ENCODE measurements around the gene SRM. TPM values are rescaled to one million over a fixed set of nuclear protein-coding genes. Genes with fewer than 3 reads are reported as not detected.

SRM gene
- total and polyA plus RNA-seq, 4 donors: 8.6 to 59.1 (median 24.3) TPM

DNA sequence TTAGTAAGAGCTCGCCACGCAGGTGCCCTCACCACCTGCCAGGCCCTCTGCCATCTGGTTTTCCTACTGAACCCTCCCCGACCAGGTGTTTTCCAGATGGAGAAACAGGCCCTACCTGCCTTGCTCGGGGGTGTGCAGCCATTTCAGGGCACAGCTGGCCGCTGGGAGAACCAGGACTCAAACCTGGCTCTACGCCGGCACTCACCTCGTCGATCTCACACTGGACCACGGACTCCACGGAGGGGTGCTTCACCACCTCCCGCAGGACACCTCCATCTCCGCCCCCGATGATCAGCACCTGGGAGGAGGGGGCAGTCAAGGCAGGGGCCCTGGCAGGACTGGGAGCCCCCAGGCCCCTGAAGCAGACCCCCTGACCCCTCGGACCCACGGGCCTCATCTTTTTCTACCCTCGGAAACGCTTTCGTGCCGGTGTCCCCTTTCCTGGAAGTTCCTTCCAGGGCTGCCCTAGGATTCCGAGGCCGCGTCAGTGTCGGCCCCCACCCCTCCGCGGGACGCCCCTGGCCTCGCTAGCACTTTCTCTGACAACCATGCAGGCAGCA is 1.1 kb downstream of the SRM start:
- Histone ChIP-seq H3K9me3 (ENCODE audit: control insufficient read depth in 4 of 4, low read length in 3 of 4) (no peaks in the 10 kb centered on the region), H3K9ac (ENCODE audit: low read depth in 1 of 2, low read length in 2 of 2) (peak overlapping the region; percentile 30 to 56), H3K36me3 (ENCODE audit: control insufficient read depth in 4 of 4, insufficient read depth in 3 of 4, low read depth in 1 of 4, low read length in 3 of 4) (peaks cover 0 to 19% (median 6%) of the 10 kb centered on the region in 4 donors), H3K27ac (ENCODE audit: low read depth in 1 of 2, low read length in 2 of 2) (no peak overlapping the region), H3K4me3 (ENCODE audit: low read depth in 1 of 3, low read length in 3 of 3) (peak overlapping the region; percentile 62 to 96 (median 89)), H3K4me1 (ENCODE audit: control insufficient read depth in 4 of 4, insufficient read depth in 4 of 4, low read length in 3 of 4) (peaks cover 5 to 19% (median 12%) of the 10 kb centered on the region in 4 donors), H3K27me3 (ENCODE audit: control insufficient read depth in 4 of 4, insufficient read depth in 4 of 4, low read length in 3 of 4) (no peaks in the 10 kb centered on the region)
- WGBS: 63% methylated on average over 28 of the region's 28 CpGs
- TF ChIP-seq HNF4G (IDR thresholded peaks at IDR 0.05) (no peak), EGR1 (IDR thresholded peaks at IDR 0.05; ENCODE audit: low read depth in 2 of 2) (no peak), SP1 (IDR thresholded peaks at IDR 0.05) (no peak), GABPA (IDR thresholded peaks at IDR 0.05 in 1 of 2, conservative IDR thresholded peaks at IDR 0.05 in 1 of 2) (no peak), YY1 (IDR thresholded peaks at IDR 0.05) (no peak), RAD21 (IDR thresholded peaks at IDR 0.05) (no peak), HNF4A (conservative IDR thresholded peaks at IDR 0.05) (no peak), FOXA1 (IDR thresholded peaks at IDR 0.05) (no peak), TAF1 (conservative IDR thresholded peaks at IDR 0.05) (no peak), NR2F2 (IDR thresholded peaks at IDR 0.05) (no peak), FOXA2 (IDR thresholded peaks at IDR 0.05) (no peak), JUND (IDR thresholded peaks at IDR 0.05) (no peak), RXRA (IDR thresholded peaks at IDR 0.05) (no peak)
- TF ChIP-seq, protein P1, sequence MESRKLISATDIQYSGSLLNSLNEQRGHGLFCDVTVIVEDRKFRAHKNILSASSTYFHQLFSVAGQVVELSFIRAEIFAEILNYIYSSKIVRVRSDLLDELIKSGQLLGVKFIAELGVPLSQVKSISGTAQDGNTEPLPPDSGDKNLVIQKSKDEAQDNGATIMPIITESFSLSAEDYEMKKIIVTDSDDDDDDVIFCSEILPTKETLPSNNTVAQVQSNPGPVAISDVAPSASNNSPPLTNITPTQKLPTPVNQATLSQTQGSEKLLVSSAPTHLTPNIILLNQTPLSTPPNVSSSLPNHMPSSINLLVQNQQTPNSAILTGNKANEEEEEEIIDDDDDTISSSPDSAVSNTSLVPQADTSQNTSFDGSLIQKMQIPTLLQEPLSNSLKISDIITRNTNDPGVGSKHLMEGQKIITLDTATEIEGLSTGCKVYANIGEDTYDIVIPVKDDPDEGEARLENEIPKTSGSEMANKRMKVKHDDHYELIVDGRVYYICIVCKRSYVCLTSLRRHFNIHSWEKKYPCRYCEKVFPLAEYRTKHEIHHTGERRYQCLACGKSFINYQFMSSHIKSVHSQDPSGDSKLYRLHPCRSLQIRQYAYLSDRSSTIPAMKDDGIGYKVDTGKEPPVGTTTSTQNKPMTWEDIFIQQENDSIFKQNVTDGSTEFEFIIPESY (IDR thresholded peaks at IDR 0.05): no peak
- TF ChIP-seq, protein P2, sequence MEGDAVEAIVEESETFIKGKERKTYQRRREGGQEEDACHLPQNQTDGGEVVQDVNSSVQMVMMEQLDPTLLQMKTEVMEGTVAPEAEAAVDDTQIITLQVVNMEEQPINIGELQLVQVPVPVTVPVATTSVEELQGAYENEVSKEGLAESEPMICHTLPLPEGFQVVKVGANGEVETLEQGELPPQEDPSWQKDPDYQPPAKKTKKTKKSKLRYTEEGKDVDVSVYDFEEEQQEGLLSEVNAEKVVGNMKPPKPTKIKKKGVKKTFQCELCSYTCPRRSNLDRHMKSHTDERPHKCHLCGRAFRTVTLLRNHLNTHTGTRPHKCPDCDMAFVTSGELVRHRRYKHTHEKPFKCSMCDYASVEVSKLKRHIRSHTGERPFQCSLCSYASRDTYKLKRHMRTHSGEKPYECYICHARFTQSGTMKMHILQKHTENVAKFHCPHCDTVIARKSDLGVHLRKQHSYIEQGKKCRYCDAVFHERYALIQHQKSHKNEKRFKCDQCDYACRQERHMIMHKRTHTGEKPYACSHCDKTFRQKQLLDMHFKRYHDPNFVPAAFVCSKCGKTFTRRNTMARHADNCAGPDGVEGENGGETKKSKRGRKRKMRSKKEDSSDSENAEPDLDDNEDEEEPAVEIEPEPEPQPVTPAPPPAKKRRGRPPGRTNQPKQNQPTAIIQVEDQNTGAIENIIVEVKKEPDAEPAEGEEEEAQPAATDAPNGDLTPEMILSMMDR (IDR thresholded peaks at IDR 0.05; ENCODE audit: low read depth, low read length, missing input control): no peak
- TF ChIP-seq, protein P3, sequence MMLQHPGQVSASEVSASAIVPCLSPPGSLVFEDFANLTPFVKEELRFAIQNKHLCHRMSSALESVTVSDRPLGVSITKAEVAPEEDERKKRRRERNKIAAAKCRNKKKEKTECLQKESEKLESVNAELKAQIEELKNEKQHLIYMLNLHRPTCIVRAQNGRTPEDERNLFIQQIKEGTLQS (IDR thresholded peaks at IDR 0.05): no peak
- TF ChIP-seq, protein P4, sequence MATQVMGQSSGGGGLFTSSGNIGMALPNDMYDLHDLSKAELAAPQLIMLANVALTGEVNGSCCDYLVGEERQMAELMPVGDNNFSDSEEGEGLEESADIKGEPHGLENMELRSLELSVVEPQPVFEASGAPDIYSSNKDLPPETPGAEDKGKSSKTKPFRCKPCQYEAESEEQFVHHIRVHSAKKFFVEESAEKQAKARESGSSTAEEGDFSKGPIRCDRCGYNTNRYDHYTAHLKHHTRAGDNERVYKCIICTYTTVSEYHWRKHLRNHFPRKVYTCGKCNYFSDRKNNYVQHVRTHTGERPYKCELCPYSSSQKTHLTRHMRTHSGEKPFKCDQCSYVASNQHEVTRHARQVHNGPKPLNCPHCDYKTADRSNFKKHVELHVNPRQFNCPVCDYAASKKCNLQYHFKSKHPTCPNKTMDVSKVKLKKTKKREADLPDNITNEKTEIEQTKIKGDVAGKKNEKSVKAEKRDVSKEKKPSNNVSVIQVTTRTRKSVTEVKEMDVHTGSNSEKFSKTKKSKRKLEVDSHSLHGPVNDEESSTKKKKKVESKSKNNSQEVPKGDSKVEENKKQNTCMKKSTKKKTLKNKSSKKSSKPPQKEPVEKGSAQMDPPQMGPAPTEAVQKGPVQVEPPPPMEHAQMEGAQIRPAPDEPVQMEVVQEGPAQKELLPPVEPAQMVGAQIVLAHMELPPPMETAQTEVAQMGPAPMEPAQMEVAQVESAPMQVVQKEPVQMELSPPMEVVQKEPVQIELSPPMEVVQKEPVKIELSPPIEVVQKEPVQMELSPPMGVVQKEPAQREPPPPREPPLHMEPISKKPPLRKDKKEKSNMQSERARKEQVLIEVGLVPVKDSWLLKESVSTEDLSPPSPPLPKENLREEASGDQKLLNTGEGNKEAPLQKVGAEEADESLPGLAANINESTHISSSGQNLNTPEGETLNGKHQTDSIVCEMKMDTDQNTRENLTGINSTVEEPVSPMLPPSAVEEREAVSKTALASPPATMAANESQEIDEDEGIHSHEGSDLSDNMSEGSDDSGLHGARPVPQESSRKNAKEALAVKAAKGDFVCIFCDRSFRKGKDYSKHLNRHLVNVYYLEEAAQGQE (IDR thresholded peaks at IDR 0.05): no peak
- TF ChIP-seq, protein P5, sequence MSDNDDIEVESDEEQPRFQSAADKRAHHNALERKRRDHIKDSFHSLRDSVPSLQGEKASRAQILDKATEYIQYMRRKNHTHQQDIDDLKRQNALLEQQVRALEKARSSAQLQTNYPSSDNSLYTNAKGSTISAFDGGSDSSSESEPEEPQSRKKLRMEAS (IDR thresholded peaks at IDR 0.05): no peak
- no peak for DNase-seq (ENCODE audit: low spot score)

Data from liver (tissue), 9 donors.